CD4-positive, alpha-beta T cell treated with Interleukin-4 for 1 hour (primary cell): ENCODE measurements around the gene SNAP23.
A peak's percentile ranks its signal among the peaks of the same experiment; 100 is the strongest.
"Not testable (repeated sequence)": the region's sequence is repeated elsewhere in the genome, so short reads cannot be mapped to it uniquely, and the experiment has no call there.

Experiments
- DNase-seq, 2 donors: peaks; one replicate each; pipeline ENCODE4 v3.0.0-alpha.2; 2020 to 2022

The SNAP23 gene

DNA sequence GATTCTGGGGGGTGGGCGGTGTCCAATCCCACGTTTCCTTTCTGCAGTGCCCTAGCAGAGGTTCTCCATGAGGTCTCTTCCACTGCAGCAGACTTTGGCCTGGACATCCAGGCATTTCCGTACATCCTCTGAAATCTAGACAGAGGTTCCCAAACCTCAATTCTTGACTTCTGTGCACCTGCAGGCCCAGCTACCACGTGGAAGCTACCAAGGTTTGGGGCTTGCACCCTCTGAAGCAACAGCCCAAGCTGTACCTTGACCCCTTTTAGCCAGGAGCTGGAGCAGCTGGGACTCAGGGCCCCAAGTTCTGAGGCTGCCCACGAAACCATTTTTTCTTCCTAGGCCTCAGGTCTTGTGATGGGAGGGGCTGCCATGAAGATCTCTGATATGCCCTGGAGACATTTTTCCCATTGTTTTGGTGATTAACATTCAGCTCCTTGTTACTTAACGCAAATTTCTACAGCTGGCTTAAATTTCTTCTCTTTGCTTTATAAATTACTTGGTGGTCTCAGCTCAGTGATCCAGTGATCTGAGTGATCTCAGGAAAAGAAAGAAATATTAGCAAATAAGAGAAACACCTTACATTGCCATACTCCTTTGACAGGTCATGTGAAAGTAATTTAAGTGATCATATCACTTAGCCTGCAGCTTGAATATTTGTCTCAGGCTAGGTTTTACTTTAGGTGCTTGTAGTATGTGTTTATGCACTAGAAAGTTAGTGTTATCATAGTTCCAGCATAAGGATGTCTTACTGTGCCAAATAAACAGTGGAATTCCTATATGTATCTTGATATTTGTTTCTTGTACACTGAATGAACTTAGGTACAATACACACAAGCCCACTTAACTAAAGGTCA is 3.0 kb downstream of the SNAP23 start:
- no peak for DNase-seq

DNA sequence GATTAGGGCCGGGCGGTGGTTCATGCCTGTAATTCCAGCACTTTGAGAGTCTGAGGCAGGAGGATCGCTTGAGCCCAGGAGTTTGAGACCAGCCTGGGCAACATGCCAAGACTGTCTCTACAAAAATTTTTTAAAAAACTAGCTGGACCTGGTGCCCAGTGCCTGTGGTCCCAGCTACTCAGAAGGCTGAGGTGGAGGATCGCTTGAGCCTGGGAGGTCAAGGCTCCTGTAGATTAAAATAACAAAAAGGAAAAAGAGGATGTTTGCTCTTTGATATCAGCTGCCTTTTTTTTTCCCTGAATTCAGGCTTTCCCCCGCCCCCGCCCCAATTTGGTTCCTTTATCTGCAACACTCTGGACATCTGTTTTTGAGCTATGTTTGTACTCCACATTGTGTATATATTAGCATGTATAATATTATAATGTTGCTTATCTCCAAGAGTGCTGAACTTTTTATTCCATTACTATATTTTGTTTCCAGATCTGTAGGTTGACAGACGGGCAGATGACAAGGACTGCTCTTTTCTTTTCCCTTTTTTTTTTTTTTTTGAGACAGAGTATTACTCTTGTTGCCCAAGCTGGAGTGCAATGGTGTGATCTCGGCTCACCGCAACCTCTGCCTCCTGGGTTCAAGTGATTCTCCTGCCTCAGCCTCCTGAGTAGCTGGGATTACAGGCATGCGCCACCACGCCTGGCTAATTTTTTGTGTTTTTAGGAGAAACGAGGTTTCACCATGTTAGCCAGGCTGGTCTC is 4.6 kb downstream of the SNAP23 start:
- no peak for DNase-seq

GRCh38 chr15:42502477-42502876 is 7.0 kb downstream of the SNAP23 start:
- no peak for DNase-seq

DNA sequence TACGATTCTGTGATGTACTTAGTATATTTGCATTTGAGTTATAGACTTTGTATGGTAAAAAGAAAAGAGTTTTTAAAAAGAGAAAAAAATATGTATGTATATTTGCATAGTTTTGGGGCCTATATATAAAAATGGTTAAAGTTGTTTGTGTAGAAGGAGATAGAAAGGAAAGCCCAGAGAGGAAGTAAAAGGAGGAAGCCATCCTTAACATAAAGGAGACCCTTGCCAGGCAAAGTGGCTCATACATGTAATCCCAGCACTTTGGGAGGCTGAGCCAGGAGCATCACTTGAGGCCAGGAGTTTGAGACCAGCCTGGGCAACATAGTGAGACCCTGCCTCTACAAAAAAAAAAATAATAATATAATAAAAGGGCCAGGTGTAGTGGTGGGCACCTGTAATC is 8.4 kb downstream of the SNAP23 start:
- DNase-seq: no peak

DNA sequence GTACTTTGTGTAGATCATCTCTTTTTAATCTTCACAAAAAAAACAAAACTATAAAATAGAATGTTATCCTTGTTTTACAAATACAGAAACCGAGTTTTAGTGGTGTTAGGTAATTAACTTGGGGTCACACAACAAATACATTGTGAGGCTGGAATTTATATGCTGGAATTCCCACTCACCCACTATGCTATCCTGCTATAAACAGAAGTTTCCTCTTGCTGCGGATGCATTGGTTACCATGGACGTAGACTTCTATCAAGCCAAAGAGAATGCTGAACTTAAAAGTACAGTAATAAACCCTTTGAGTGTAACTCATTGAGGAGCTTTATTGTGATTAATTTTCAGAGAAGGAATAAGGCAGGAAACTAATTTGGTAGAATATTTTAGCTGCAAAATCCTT is 9.2 kb downstream of the SNAP23 start:
- DNase-seq: no peak

- DNase-seq: no peak
These were observed 12.1 kb downstream of the SNAP23 start for GRCh38 chr15:42507514-42507913.

DNA sequence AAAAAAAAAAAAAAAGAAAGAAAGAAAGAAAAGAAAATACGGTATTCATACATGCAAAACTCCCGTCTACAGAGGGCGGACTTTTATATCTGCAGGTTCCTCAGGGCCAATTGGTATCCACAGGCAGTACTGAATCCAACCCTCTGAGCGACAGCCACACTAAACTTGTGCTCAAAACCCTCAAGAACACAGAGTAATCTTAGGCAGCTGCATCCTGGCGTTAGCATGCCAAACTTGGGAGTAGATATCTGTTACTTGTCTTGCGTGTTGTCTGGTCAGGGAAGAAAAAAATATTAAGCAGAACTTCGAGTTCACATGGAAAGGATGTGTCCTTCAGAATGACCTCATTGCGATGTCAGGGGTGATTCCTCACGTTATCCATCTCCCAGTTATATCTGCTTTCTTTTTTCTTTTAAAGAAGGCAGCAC is 12.8 kb downstream of the SNAP23 start:
- DNase-seq: no peak

- no peak for DNase-seq
These were observed 15.0 kb downstream of the SNAP23 start for GRCh38 chr15:42510258-42511006.

DNA sequence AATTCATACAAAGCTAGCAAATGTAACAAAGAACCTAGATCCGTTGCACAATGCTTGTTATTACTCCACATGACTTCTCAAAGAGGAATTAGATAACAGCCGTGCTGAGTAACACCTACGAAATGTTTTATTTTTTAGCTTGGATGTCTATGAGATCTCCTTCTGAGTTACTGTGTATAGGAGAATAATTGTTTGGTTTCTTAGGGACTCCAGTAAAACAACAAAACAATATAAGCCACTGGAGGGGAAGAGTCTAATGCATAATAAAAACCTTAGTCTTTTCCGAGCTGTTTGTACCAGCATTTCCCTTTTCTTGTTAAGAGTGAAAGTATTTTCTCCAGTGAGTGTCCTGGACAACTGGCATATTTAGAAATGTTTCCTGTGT is 15.6 kb downstream of the SNAP23 start:
- no peak for DNase-seq

DNA sequence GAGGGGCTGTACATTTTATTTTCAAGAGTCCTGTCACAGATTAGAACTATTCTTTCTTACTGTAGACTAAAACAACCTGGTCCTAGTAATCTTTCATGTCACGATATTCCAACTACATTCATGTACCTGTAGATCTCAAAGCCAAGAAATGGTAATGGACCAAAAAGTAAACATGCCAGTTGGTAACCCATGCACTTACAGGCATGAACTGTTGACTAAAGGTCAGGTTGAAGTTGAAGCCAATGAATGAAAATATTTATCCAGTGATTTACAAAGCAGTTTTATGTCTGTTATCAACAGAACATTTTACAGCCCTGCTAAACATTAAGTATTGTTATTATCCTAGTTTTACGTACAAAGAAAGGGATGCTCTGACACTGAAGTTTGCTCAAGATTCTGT is 27.9 kb downstream of the SNAP23 start:
- DNase-seq: no peak

DNA sequence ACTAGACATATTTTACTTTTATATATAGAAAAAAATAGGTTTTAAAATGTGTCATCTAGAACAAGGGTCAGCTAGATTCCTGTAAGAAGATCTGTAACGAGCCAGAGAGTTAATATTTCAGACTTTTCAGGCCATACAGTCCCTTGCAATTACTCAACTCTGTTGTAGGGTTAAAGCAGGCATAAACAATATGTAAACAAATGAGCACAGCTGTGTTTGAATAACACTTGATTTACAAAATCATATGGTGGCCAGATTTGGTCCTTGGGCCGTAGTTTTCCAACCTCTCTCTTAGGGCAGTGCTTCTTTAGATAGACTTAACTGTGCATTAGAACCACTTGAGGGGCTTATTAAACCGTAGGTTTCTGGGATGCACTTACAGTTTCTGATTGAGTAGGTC is 33.5 kb downstream of the SNAP23 start:
- DNase-seq: no peak

DNA sequence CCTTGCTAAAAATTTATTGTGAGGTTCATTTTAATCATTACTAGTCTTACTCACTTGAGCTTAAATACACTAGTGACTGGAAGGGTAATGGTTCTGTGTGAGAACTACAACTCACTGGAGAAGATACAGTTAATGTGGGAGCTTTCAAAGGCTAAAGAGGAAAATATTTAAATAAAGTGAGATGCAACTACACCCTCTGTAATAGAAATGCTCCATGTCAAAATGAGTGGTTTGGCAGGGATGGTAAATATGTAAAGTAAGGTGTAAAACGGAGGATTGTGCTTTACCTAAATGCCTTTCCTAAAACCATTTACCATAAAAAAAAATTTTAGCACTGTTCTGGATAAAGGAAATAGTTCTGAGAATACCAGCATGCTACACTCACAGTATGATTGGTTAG is 37.8 kb downstream of the SNAP23 start:
- no peak for DNase-seq

GRCh38 chr15:42544853-42545629 is 49.6 kb downstream of the SNAP23 start:
- DNase-seq: no peak

DNA sequence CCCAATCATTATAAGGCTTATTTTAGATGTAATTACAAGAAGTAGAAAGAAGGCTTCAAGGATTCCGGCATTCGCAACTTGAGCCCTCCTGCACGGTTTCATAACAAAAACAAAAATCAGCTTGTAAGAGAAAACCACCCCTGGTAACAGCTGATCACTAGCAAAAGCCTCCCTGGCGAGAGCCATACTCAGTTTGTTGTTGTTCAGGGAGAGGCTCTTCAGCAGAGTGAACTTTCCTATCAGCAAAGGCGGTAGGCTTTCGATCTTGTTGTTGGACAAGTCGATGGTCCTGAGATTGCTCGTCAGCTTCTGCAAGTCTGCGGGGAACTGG is 52.4 kb downstream of the SNAP23 start:
- DNase-seq: no peak

DNA sequence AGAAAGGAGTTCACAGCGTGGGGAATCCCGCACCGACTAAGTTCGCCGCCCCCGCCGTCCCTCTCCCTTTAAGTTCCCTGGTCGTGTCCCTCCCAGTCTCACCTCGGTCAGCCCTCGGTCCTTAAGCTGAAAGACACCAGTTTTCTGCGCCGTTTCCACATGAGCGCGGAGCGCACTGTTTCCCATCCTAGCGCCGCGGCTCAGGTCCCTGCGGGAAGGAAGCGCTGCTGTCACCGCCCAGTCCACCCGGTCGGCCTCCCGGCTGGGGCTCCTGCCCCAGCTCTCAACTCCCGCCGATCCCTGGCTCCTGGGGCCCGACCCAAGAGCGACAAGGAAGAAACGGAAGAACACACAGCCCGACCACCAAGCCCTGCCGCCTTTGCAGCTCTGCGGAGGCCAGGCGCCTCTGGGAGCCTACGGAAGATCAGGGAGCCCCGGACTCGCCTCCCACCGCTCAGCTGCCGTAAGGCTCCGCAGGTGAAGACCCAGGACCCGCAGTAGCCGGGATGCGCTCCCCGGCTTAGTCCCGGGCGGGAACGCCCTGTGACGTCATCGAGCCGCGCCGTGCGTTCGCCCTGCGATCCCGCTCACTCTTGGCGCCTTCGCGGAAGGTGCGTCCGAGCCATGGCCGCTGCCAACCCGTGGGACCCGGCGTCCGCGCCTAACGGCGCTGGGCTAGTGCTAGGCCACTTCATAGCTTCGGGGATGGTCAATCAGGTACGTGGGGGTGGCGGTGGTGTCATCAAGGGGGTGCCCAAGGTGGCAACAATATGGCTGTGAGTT is 53.0 kb downstream of the SNAP23 start, which contains the start of the genes HAUS2 and LRRC57:
TSS of gene HAUS2 (plus strand) at position 590 of the 783 bp plus-strand sequence. CDS start at position 625, 35 bp downstream.
TSS of gene LRRC57 (minus strand) at position 545 of the 783 bp plus-strand sequence. CDS start at position 186, 359 bp downstream.
- peak; percentile 84 to 86 for DNase-seq

- DNase-seq: peak in 1 of 2 donors; percentile 14
These were observed 53.6 kb downstream of the SNAP23 start for GRCh38 chr15:42549032-42549491.

DNA sequence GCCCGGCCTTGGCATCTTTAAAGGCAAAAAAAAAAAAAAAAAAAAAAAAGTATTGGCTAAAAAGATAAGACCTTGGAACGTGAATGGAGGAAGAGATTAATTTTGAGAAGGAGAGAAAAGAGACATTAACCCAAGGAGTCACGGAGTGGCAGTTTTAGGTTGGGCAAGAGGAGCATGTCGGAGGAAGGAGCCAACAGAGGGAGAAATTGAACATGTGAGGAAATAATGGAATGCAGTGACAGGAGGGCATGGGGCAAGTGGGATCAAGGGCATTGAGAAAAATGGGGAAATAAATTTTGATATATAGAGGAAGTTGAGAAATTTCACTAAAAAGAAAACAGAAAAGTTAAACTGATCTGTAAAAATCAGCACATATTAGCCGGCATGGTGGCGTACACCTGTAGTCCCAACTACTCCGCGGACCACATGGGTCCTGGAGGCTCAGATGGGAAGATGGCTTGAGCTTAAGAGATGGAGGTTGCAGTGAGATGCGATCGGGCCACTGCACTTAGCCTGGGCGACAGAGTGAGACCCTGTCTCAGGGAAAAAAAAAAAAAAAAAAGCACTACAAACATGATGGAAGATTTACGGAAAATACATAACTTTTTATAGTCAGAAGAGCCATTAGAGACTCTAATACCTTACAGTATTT is 54.4 kb downstream of the SNAP23 start:
- DNase-seq: no peak

GRCh38 chr15:42553554-42553953 is 58.1 kb downstream of the SNAP23 start:
- DNase-seq: no peak

DNA sequence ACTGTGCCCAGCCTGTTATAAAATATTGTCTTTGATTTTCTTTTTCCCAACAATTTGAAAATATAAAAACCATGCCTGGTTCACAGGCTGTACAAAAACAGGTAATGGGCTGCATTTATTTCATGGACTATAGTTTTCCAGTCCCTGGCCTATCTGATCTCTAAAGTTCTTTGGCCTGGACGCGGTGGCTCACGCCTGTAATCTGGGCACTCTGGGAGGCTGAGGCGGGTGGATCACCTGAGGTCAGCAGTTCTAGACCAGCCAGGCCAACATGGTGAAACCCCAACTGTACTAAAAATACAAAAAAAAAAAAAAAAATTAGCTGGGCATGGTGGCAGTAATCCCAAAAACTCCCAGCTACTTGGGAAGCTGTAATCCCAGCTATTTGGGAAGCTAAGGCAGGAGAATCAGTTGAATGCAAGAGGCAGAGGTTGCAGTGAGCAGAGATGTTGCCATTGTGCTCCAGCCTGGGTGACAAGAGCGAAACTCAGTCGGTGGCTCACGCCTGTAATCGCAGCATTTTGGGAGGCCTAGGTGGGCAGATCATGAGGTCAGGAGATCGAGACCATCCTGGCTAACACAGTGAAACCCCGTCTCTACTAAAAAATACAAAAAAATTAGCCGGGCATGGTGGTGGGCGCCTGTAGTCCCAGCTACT is 61.2 kb downstream of the SNAP23 start:
- DNase-seq: not testable (repeated sequence)

DNA sequence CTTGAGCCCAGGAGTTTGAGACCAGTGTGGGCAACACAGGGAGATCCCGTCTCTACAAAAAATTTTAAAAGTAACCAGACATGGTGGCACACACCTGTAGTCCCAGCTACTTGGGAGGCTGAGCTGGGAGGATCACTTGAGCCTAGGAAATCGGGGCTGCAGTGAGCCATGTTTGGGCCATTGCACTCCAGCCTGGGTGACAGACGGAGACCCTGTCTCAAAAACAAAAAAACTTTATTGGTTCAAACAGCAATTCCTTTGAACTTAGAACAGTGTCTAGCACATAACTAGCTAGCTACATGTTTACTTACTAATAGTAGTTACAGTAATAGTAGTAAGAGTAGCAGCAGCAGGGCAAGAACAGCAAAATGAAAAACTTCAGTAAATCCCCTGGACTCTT is 63.3 kb downstream of the SNAP23 start:
- no peak for DNase-seq
